NT2/D1 (cell line): ENCODE data around the gene DYNC1LI1.
"Not testable (repeated sequence)": the region's sequence is repeated elsewhere in the genome, so short reads cannot be mapped to it uniquely, and the experiment has no call there.

Source experiments
- DNase-seq: peaks from one replicate; pipeline ENCODE4 v3.0.0-alpha.2; 2011; ENCODE audit warnings: low read depth, low spot score
- H3K27me3 ChIP-seq: 2 replicates; pipeline ENCODE4 v1.6.0; 2011; ENCODE audit warnings: mild to moderate bottlenecking; ENCODE audit not compliant: insufficient read length, insufficient read depth
- H3K36me3 ChIP-seq: 2 replicates; pipeline ENCODE4 v1.6.1; 2011; ENCODE audit warnings: mild to moderate bottlenecking, low read length, mixed read lengths; ENCODE audit not compliant: insufficient read depth, insufficient read length
- H3K4me1 ChIP-seq: 2 replicates; pipeline ENCODE4 v1.5.1; 2011; ENCODE audit not compliant: insufficient read depth, insufficient read length
- H3K4me3 ChIP-seq: 2 replicates; pipeline ENCODE4 v1.5.1; 2011; ENCODE audit warnings: low read depth; ENCODE audit not compliant: insufficient read length
- H3K9ac ChIP-seq: 2 replicates; pipeline ENCODE4 v1.6.0; 2011; ENCODE audit warnings: low read depth; ENCODE audit not compliant: insufficient read length
- H3K9me3 ChIP-seq: 2 replicates; pipeline ENCODE4 v1.5.1; 2011; ENCODE audit warnings: mild to moderate bottlenecking, low read length; ENCODE audit not compliant: insufficient read depth
- SUZ12 ChIP-seq: IDR thresholded peaks from 2 replicates; pipeline ENCODE4 v1.6.1; 2011; ENCODE audit not compliant: insufficient read length, insufficient read depth; ENCODE audit errors: extremely low read depth
- YY1 ChIP-seq: IDR thresholded peaks from 2 replicates; pipeline ENCODE4 v1.6.1; 2011; ENCODE audit not compliant: insufficient read length, insufficient read depth
- ZNF274 ChIP-seq: IDR thresholded peaks from 2 replicates; pipeline ENCODE4 v1.6.1; 2011; ENCODE audit warnings: mild to moderate bottlenecking, low read depth, low read length

The DYNC1LI1 gene

DNA sequence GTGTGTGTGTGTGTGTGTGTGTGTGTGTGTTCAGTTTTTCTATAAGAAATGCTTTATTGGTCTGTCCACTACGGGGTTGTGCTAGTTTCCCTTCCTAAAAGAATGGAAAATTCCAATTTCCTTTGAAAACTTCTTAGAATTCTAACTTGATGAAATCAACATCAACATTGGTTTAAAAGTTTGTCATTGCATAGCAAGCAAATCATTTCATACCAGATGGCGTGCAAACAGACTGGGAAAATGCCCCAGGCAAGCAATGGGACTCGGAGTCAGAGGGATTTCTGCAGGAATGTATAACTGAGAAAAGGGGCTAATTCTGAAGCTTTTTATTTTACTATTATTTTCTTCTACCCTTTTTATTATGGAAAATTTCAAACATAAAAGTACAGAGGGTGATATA lies 13.1 kb upstream of the DYNC1LI1 start:
- TF ChIP-seq YY1, result no peak
- TF ChIP-seq ZNF274, result no peak
- TF ChIP-seq SUZ12, result no peak
- H3K4me1 ChIP-seq, result no peaks in the 10 kb centered on the region
- no peak for DNase-seq
- H3K36me3 ChIP-seq, result no peaks in the 10 kb centered on the region
- no peak overlapping the region for H3K9ac ChIP-seq
- no peaks in the 10 kb centered on the region for H3K27me3 ChIP-seq
- no peak overlapping the region for H3K4me3 ChIP-seq
- H3K9me3 ChIP-seq, result peaks cover 7% of the 10 kb centered on the region; the same call in 1 of the 2 replicates

GRCh38 chr3:32578669-32579068 lies 8.0 kb upstream of the DYNC1LI1 start:
- not testable (repeated sequence) for H3K9ac ChIP-seq, H3K4me3 ChIP-seq, H3K9me3 ChIP-seq, H3K36me3 ChIP-seq, H3K27me3 ChIP-seq, H3K4me1 ChIP-seq, DNase-seq

- no peaks in the 10 kb centered on the region for H3K27me3 ChIP-seq
- no peak for DNase-seq
Measured at GRCh38 chr3:32577581-32578556, 7.2 kb upstream of the DYNC1LI1 start.

GRCh38 chr3:32577174-32577573 lies 6.5 kb upstream of the DYNC1LI1 start:
- no peaks in the 10 kb centered on the region for H3K4me1 ChIP-seq
- no peak overlapping the region for H3K4me3 ChIP-seq
- DNase-seq, result no peak
- no peak for TF ChIP-seq SUZ12
- peaks cover 7% of the 10 kb centered on the region; the same call in 1 of the 2 replicates for H3K9me3 ChIP-seq
- no peak overlapping the region for H3K9ac ChIP-seq
- no peaks in the 10 kb centered on the region for H3K36me3 ChIP-seq
- H3K27me3 ChIP-seq, result no peaks in the 10 kb centered on the region

More at GRCh38 chr3:32577581-32578556, 7.2 kb upstream of the DYNC1LI1 start:
- H3K36me3 ChIP-seq, result no peaks in the 10 kb centered on the region
- H3K9me3 ChIP-seq, result peaks cover 7% of the 10 kb centered on the region; the same call in 1 of the 2 replicates
- H3K9ac ChIP-seq, result no peak overlapping the region
- no peaks in the 10 kb centered on the region for H3K4me1 ChIP-seq
- no peak overlapping the region for H3K4me3 ChIP-seq
- no peak for TF ChIP-seq YY1
- TF ChIP-seq ZNF274, result no peak
- no peak for TF ChIP-seq SUZ12

- Histone ChIP-seq H3K27me3 (no peaks in the 10 kb centered on the region), H3K36me3 (no peaks in the 10 kb centered on the region), H3K9ac (no peak overlapping the region), H3K4me3 (no peak overlapping the region), H3K9me3 (peaks cover 7% of the 10 kb centered on the region; the same call in 1 of the 2 replicates), H3K4me1 (no peaks in the 10 kb centered on the region)
- TF ChIP-seq SUZ12, result no peak
- TF ChIP-seq YY1, result no peak
- TF ChIP-seq ZNF274, result no peak
- DNase-seq, result no peak
Measured at GRCh38 chr3:32575451-32576113, 4.9 kb upstream of the DYNC1LI1 start.

GRCh38 chr3:32571192-32571485 lies 481 bp upstream of the DYNC1LI1 start:
- Histone ChIP-seq H3K4me1 (peaks cover 3% of the 10 kb centered on the region), H3K36me3 (peaks cover 14% of the 10 kb centered on the region), H3K27me3 (no peaks in the 10 kb centered on the region), H3K9me3 (no peaks in the 10 kb centered on the region), H3K9ac (peak overlapping the region; percentile 88), H3K4me3 (peak overlapping the region; percentile 99)
- DNase-seq, result no peak
- TF ChIP-seq SUZ12 (no peak), YY1 (no peak), ZNF274 (no peak)

- peak; percentile 57 for DNase-seq
- Histone ChIP-seq H3K27me3 (no peaks in the 10 kb centered on the region), H3K36me3 (peaks cover 20% of the 10 kb centered on the region), H3K4me1 (peaks cover 3% of the 10 kb centered on the region), H3K9me3 (no peaks in the 10 kb centered on the region), H3K4me3 (peak overlapping the region; percentile 99), H3K9ac (peak overlapping the region; percentile 100)
- no peak for TF ChIP-seq YY1
- TF ChIP-seq ZNF274, result no peak
- TF ChIP-seq SUZ12, result no peak
Measured at GRCh38 chr3:32569540-32570420, 878 bp downstream of the DYNC1LI1 start.
